Measurements from ENCODE around the gene LBR. TPM values are rescaled to one million over a fixed set of nuclear protein-coding genes. Genes with fewer than 3 reads are reported as not detected.

Gene LBR
- total RNA-seq, 1 experiment from 2014 or later: 86.0 TPM

DNA sequence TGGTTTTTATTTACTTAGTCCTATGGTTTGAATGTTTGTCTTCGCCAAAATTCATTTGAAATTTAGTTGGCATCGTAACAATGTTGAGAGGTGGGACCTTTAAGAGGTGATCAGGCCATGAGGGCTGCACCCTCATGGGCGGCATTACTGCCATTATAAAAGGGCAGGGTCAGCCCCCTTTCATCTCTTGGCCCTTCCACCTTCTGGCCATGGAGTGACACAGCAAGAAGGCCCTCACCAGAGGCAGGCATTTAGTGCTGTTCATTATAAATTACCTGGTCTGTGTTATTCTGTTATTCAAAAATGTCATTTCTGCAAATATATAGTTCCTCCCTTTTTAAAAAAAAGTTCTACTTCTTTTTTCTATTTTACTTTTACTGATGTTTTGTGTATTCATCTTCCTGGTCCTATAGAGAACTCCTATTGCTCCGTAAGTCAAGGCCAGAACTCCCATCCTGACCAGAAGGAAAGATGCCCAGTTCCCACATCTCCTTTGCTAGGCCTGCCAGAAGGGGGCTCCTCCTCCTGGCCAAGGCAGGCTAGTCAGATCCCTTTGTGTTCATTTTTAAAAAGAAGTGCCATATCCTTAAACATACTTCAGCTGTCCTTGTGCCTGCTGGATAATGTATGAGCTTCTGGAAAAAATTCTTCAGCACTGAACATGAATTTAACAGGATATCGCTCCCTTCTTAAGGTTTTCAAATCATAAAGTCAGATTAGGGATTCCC, 10.0 kb upstream of the LBR start:
- Mint-ChIP-seq H3K4me3 (no peak overlapping the region), H3K4me1 (peaks cover under 1% of the 10 kb centered on the region; the same call in 1 of the 2 replicates)

DNA sequence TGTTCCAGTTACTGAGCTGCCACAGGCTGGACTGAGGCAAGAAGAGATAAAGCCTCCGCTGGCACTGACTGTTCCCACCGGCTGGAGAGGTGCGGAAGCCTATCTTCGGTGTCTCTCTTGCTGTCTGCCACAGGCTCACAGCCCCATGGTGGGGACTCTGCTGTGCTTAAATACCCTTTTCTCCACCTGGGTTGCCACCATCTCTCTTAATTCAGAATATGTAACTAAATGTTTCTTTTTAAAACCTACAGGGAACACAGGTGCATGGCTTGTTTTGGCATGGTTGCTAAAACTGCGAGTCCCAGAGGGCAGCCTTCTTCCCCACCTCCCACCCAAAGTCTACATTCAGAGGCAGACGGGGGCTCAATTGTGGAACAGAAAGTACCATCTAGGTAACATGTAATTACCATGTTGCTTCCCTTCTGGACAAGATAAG, 8.1 kb upstream of the LBR start:
- no peak overlapping the region for H3K4me3 Mint-ChIP-seq
- DNase-seq (ENCODE audit: low spot score) (no peak), ATAC-seq (0 out of 2 replicates have a peak, but pooled peaks have one; percentile 35)
- H3K27ac Mint-ChIP-seq: no peak overlapping the region
- TF ChIP-seq MXD4 (CRISPR knock-in tag; IDR thresholded peaks at IDR 0.05; ENCODE audit: borderline replicate concordance) (no peak), JAZF1 (CRISPR knock-in tag; IDR thresholded peaks at IDR 0.05) (no peak)
- TF ChIP-seq, protein P1, sequence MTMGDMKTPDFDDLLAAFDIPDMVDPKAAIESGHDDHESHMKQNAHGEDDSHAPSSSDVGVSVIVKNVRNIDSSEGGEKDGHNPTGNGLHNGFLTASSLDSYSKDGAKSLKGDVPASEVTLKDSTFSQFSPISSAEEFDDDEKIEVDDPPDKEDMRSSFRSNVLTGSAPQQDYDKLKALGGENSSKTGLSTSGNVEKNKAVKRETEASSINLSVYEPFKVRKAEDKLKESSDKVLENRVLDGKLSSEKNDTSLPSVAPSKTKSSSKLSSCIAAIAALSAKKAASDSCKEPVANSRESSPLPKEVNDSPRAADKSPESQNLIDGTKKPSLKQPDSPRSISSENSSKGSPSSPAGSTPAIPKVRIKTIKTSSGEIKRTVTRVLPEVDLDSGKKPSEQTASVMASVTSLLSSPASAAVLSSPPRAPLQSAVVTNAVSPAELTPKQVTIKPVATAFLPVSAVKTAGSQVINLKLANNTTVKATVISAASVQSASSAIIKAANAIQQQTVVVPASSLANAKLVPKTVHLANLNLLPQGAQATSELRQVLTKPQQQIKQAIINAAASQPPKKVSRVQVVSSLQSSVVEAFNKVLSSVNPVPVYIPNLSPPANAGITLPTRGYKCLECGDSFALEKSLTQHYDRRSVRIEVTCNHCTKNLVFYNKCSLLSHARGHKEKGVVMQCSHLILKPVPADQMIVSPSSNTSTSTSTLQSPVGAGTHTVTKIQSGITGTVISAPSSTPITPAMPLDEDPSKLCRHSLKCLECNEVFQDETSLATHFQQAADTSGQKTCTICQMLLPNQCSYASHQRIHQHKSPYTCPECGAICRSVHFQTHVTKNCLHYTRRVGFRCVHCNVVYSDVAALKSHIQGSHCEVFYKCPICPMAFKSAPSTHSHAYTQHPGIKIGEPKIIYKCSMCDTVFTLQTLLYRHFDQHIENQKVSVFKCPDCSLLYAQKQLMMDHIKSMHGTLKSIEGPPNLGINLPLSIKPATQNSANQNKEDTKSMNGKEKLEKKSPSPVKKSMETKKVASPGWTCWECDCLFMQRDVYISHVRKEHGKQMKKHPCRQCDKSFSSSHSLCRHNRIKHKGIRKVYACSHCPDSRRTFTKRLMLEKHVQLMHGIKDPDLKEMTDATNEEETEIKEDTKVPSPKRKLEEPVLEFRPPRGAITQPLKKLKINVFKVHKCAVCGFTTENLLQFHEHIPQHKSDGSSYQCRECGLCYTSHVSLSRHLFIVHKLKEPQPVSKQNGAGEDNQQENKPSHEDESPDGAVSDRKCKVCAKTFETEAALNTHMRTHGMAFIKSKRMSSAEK (CRISPR knock-in tag; IDR thresholded peaks at IDR 0.05; ENCODE audit: borderline replicate concordance): no peak
- H3K9me3 Mint-ChIP-seq: peaks cover 10% of the 10 kb centered on the region
- ChIA-PET CTCF (no interaction called here), POLR2A (no interaction called here)
- H3K4me1 Mint-ChIP-seq: no peaks in the 10 kb centered on the region; the same call in 1 of the 2 replicates
- H3K27me3 Mint-ChIP-seq (ENCODE audit: low read depth): peaks cover 12% of the 10 kb centered on the region
- H3K36me3 Mint-ChIP-seq: peaks cover 13% of the 10 kb centered on the region

More for the DNA sequence above, 10.0 kb upstream of the LBR start:
- H3K27ac Mint-ChIP-seq: no peak overlapping the region
- ChIA-PET POLR2A (no interaction called here), CTCF (no interaction called here)
- no peak for TF ChIP-seq NR3C1 (CRISPR knock-in tag; conservative IDR thresholded peaks at IDR 0.05; ENCODE audit: low read depth)
- peak; percentile 96 for TF ChIP-seq ZNF121 (CRISPR knock-in tag; IDR thresholded peaks at IDR 0.05)
- TF ChIP-seq ZNF232 (CRISPR knock-in tag; IDR thresholded peaks at IDR 0.05): no peak
- TF ChIP-seq, protein P2, sequence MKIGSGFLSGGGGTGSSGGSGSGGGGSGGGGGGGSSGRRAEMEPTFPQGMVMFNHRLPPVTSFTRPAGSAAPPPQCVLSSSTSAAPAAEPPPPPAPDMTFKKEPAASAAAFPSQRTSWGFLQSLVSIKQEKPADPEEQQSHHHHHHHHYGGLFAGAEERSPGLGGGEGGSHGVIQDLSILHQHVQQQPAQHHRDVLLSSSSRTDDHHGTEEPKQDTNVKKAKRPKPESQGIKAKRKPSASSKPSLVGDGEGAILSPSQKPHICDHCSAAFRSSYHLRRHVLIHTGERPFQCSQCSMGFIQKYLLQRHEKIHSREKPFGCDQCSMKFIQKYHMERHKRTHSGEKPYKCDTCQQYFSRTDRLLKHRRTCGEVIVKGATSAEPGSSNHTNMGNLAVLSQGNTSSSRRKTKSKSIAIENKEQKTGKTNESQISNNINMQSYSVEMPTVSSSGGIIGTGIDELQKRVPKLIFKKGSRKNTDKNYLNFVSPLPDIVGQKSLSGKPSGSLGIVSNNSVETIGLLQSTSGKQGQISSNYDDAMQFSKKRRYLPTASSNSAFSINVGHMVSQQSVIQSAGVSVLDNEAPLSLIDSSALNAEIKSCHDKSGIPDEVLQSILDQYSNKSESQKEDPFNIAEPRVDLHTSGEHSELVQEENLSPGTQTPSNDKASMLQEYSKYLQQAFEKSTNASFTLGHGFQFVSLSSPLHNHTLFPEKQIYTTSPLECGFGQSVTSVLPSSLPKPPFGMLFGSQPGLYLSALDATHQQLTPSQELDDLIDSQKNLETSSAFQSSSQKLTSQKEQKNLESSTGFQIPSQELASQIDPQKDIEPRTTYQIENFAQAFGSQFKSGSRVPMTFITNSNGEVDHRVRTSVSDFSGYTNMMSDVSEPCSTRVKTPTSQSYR (CRISPR knock-in tag; IDR thresholded peaks at IDR 0.05): no peak
- DNase-seq (ENCODE audit: low spot score): no peak
- no peaks in the 10 kb centered on the region for H3K9me3 Mint-ChIP-seq
- no peaks in the 10 kb centered on the region for H3K36me3 Mint-ChIP-seq
- ATAC-seq: peak; percentile 81
- peaks cover 3% of the 10 kb centered on the region; the same call in 1 of the 2 replicates for H3K27me3 Mint-ChIP-seq (ENCODE audit: low read depth)

DNA sequence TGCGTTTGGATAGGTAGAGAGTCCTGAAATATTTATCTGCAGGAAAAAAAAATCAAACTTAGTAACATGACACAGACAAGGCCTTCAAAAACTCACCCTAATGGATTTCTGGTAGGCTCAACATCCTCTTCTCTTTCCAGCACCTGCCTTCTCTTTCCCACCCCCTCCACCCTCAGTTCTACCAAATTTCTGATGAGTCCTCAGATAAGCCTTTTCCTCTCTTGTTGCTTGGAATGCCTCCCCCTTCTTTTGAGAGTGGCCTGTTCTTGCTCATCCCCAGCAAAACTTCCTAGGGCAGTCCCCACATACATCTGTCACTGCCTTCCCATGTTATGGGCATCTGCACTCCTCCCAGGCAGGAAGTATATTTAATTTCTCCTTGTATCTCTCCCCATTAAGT, 7.6 kb upstream of the LBR start:
- ChIA-PET CTCF (no interaction called here), POLR2A (no interaction called here)
- Mint-ChIP-seq H3K4me1 (no peaks in the 10 kb centered on the region; the same call in none of the 2 replicates), H3K9me3 (peaks cover 13% of the 10 kb centered on the region), H3K27ac (no peak overlapping the region), H3K36me3 (peaks cover 17% of the 10 kb centered on the region), H3K4me3 (no peak overlapping the region), H3K27me3 (ENCODE audit: low read depth) (peaks cover 16% of the 10 kb centered on the region)
- no peak for DNase-seq (ENCODE audit: low spot score)
- ATAC-seq: no peak
- TF ChIP-seq GTF2I (CRISPR knock-in tag; conservative IDR thresholded peaks at IDR 0.05) (no peak), ESRRA (CRISPR knock-in tag; IDR thresholded peaks at IDR 0.05; ENCODE audit: borderline replicate concordance) (no peak), FOXK1 (CRISPR knock-in tag; IDR thresholded peaks at IDR 0.05) (no peak), SP1 (CRISPR knock-in tag; conservative IDR thresholded peaks at IDR 0.05) (no peak), EMX1 (CRISPR knock-in tag; IDR thresholded peaks at IDR 0.05) (no peak), HMGA2 (CRISPR knock-in tag; IDR thresholded peaks at IDR 0.05) (no peak), NR1H2 (CRISPR knock-in tag; IDR thresholded peaks at IDR 0.05) (no peak)
- TF ChIP-seq, protein P1 (CRISPR knock-in tag; IDR thresholded peaks at IDR 0.05; ENCODE audit: borderline replicate concordance): no peak
- TF ChIP-seq, protein P3, sequence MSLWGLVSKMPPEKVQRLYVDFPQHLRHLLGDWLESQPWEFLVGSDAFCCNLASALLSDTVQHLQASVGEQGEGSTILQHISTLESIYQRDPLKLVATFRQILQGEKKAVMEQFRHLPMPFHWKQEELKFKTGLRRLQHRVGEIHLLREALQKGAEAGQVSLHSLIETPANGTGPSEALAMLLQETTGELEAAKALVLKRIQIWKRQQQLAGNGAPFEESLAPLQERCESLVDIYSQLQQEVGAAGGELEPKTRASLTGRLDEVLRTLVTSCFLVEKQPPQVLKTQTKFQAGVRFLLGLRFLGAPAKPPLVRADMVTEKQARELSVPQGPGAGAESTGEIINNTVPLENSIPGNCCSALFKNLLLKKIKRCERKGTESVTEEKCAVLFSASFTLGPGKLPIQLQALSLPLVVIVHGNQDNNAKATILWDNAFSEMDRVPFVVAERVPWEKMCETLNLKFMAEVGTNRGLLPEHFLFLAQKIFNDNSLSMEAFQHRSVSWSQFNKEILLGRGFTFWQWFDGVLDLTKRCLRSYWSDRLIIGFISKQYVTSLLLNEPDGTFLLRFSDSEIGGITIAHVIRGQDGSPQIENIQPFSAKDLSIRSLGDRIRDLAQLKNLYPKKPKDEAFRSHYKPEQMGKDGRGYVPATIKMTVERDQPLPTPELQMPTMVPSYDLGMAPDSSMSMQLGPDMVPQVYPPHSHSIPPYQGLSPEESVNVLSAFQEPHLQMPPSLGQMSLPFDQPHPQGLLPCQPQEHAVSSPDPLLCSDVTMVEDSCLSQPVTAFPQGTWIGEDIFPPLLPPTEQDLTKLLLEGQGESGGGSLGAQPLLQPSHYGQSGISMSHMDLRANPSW (CRISPR knock-in tag; conservative IDR thresholded peaks at IDR 0.05; ENCODE audit: low read depth): no peak

Measured in WTC11 (cell line).